Duodenal mucosa (tissue), 2 donors: ENCODE measurements around the gene CASQ2.

Experiments
- H3K27ac ChIP-seq: one replicate; pipeline ENCODE4 v1.7.0; 2013; ENCODE audit warnings: low read depth, low read length
- H3K27me3 ChIP-seq, 2 donors: one replicate each; pipeline ENCODE4 v1.7.0; 2013; ENCODE audit warnings: low read length in 2 of 2, control low read depth in 1 of 2; ENCODE audit not compliant: insufficient read depth in 2 of 2, control insufficient read depth in 1 of 2
- H3K36me3 ChIP-seq, 2 donors: one replicate each; pipeline ENCODE4 v1.7.0; 2013; ENCODE audit warnings: low read length in 2 of 2, control low read depth in 1 of 2; ENCODE audit not compliant: insufficient read depth in 2 of 2, control insufficient read depth in 1 of 2
- H3K4me1 ChIP-seq, 2 donors: one replicate each; pipeline ENCODE4 v1.7.0; 2013; ENCODE audit warnings: low read length in 2 of 2, control low read depth in 1 of 2; ENCODE audit not compliant: insufficient read depth in 2 of 2, control insufficient read depth in 1 of 2
- H3K4me3 ChIP-seq, 2 donors: one replicate each; pipeline ENCODE4 v1.7.0; 2013; ENCODE audit warnings: low read length in 2 of 2, low read depth in 1 of 2
- H3K9ac ChIP-seq, 2 donors: one replicate each; pipeline ENCODE4 v1.7.0; 2013; ENCODE audit warnings: low read length in 2 of 2, low read depth in 1 of 2
- H3K9me3 ChIP-seq, 2 donors: one replicate each; pipeline ENCODE4 v1.7.0; 2013; ENCODE audit warnings: low read length in 2 of 2, control low read depth in 1 of 2; ENCODE audit not compliant: control insufficient read depth in 1 of 2

Gene CASQ2

GRCh38 chr1:115762779-115763178, 5.7 kb downstream of the CASQ2 start:
- Histone ChIP-seq H3K9ac (no peak overlapping the region), H3K36me3 (no peaks in the 10 kb centered on the region), H3K27ac (no peak overlapping the region), H3K4me3 (no peak overlapping the region), H3K9me3 (no peaks in the 10 kb centered on the region), H3K27me3 (no peaks in the 10 kb centered on the region), H3K4me1 (no peaks in the 10 kb centered on the region)

GRCh38 chr1:115761601-115762302, 6.8 kb downstream of the CASQ2 start:
- no peak overlapping the region for H3K4me3 ChIP-seq
- no peaks in the 10 kb centered on the region for H3K4me1 ChIP-seq
- no peaks in the 10 kb centered on the region for H3K36me3 ChIP-seq
- H3K27me3 ChIP-seq = no peaks in the 10 kb centered on the region
- H3K9me3 ChIP-seq = no peaks in the 10 kb centered on the region
- no peak overlapping the region for H3K27ac ChIP-seq
- no peak overlapping the region for H3K9ac ChIP-seq

DNA sequence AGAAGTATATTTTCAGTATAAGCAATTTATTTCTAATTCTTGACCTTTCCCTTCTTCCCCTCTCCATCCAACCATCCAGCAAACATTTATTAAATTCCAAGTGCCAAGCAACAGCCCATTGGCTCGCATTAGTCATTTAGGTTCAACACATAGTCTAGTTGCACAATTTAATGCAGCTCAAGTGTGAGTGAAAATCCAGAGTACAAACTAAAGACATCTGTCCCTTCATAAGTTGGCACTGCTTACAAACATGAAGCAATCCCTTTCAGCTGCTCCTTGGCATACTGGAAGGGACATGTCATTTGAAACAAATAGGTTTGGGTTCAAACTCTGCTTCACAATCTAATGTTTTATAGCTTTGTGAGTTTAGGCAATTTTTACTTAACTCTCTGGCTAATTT, 10.7 kb downstream of the CASQ2 start:
- Histone ChIP-seq H3K4me3 (no peak overlapping the region), H3K4me1 (no peaks in the 10 kb centered on the region), H3K27ac (no peak overlapping the region)

GRCh38 chr1:115757326-115757725, 11.2 kb downstream of the CASQ2 start:
- Histone ChIP-seq H3K27ac (no peak overlapping the region), H3K36me3 (no peaks in the 10 kb centered on the region), H3K4me3 (no peak overlapping the region), H3K9ac (no peak overlapping the region), H3K9me3 (no peaks in the 10 kb centered on the region), H3K27me3 (no peaks in the 10 kb centered on the region), H3K4me1 (no peaks in the 10 kb centered on the region)

More for the DNA sequence above, 10.7 kb downstream of the CASQ2 start:
- Histone ChIP-seq H3K9ac (no peak overlapping the region), H3K27me3 (no peaks in the 10 kb centered on the region), H3K9me3 (no peaks in the 10 kb centered on the region), H3K36me3 (no peaks in the 10 kb centered on the region)

DNA sequence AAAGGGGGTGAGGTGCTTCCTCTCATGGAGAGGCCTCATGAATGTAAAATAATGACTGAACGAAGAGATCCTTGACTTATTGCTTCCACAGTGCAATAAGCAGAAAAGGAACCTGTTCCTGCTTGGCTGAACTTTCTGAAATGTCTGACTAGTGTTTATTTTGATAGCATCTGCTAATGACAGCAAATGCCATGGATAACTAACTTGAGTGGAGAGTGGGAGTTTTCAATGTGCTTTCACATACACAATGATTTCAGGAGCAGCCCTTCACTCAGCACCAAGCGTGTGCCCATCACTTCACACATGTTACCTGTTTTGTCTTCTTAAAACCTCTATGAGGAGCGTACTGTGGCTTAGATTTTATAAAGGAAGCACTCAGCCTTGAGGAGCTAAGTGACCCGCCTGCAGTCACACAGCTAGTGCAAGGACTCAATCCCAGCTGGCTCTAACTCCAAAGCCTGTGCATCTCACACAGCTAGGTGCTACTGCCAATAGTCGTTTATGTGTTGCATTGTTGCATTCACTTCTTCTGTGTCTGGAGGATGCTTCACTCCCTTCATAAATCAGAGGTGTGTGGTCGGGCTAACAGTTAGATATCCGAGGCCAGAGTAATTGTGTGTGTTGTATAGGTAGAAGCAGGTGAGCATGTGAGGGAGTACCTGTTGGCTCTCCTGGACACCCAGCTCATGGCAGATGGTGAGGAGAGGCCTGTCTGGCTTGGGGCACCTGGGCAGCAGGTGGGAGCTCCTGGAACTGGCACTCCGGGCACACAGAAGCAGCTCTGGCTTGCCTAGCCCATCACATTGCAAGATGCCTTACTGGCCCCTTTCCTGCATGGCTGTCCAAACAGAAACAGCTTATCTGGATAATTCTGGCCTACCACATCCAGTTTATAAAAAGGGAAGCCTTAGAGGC, 12.8 kb downstream of the CASQ2 start:
- no peak overlapping the region for H3K27ac ChIP-seq
- H3K4me3 ChIP-seq = no peak overlapping the region
- no peak overlapping the region for H3K9ac ChIP-seq
- H3K36me3 ChIP-seq = no peaks in the 10 kb centered on the region
- no peaks in the 10 kb centered on the region for H3K9me3 ChIP-seq
- no peaks in the 10 kb centered on the region for H3K27me3 ChIP-seq
- H3K4me1 ChIP-seq = no peaks in the 10 kb centered on the region

DNA sequence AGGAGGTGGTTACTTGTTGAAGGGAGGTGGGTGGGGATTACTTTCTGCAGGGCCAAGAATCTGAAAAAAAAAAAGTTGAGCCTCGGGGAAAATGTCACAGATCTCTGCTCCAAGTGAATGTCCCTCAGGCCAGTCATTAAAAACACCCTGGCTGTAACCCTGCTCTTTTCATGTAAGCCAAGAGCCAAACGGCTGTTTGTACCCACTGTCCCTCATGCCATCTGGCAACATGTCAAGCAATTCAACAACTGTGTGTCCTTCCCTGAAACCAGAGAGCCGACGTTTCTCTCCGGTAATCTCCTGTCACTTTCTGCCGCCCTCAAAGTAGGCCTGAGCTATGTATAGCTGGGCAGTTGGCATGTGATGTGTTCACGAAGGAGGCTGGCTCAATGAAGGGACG, 14.7 kb downstream of the CASQ2 start:
- no peak overlapping the region for H3K27ac ChIP-seq

DNA sequence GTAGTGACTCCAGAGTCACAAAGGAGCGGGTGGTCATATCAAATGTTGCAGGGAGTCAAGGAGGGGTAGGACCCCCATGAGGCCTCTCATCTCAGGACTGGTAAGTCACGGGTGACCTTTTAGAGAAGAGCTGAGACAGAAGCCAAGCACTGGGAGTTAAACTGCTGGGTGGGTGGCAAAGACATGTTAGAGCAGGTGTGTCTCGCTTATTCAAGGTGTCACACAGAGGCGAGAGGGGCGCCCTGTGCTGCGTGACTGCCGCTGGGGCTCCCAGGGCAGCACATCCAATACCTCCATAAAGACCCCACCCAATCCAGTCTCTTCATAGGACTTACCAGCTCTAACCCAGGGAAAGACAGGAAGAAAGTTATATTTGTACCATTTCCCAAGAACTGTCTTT, 15.2 kb downstream of the CASQ2 start:
- no peak overlapping the region for H3K27ac ChIP-seq
- peaks cover 0 to 6% of the 10 kb centered on the region in 2 donors for H3K4me1 ChIP-seq

More for the DNA sequence above, 14.7 kb downstream of the CASQ2 start:
- H3K4me3 ChIP-seq = no peak overlapping the region
- H3K9me3 ChIP-seq = no peaks in the 10 kb centered on the region
- H3K9ac ChIP-seq = no peak overlapping the region
- H3K36me3 ChIP-seq = no peaks in the 10 kb centered on the region
- peaks cover 0 to 3% of the 10 kb centered on the region in 2 donors for H3K4me1 ChIP-seq
- H3K27me3 ChIP-seq = no peaks in the 10 kb centered on the region

DNA sequence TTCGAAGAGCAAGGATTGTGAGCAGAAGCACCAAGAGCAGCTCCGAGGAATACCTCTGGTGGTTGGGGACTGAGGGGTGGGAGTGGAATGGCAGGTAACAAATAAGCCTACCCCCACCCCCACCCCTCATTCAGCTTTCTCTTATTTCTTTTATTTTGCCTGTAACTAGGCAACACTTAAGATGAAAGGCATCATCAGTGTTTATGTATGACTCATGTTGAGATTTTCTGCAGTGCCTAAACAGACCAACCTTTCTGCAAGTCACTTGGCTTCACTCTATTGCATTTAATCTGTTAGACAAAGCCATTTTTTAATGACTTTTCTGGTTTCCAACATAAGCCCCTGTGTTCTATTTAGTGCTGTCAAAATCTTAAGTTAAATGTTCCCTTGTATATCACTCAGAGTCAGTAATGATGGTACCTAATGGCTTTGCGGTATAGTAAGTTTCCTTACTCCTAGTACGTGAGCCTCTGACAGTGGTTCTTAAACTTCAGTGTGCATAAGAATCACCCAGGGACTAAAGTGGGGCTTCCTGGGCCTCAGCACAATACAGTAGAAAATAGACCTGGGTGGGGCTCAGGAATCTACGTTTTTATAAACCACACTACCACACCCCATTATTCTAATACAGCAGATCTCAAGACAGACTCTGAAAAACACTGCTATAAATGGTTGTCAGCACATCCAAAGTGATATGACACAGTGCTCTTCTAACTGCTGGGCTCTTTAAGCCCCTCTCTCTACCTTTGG, 19.9 kb downstream of the CASQ2 start:
- Histone ChIP-seq H3K9ac (no peak overlapping the region), H3K4me1 (peaks cover 0 to 6% of the 10 kb centered on the region in 2 donors), H3K27ac (no peak overlapping the region), H3K27me3 (no peaks in the 10 kb centered on the region), H3K9me3 (no peaks in the 10 kb centered on the region), H3K4me3 (no peak overlapping the region), H3K36me3 (no peaks in the 10 kb centered on the region)

More for the DNA sequence above, 15.2 kb downstream of the CASQ2 start:
- H3K36me3 ChIP-seq = no peaks in the 10 kb centered on the region
- H3K9ac ChIP-seq = no peak overlapping the region
- H3K4me3 ChIP-seq = no peak overlapping the region
- no peaks in the 10 kb centered on the region for H3K9me3 ChIP-seq
- H3K27me3 ChIP-seq = no peaks in the 10 kb centered on the region

- H3K4me1 ChIP-seq = peaks cover 0 to 6% of the 10 kb centered on the region in 2 donors
- no peak overlapping the region for H3K4me3 ChIP-seq
- no peak overlapping the region for H3K9ac ChIP-seq
- H3K36me3 ChIP-seq = no peaks in the 10 kb centered on the region
- H3K27ac ChIP-seq = no peak overlapping the region
- no peaks in the 10 kb centered on the region for H3K27me3 ChIP-seq
- no peaks in the 10 kb centered on the region for H3K9me3 ChIP-seq
Measured at GRCh38 chr1:115746021-115746690, 22.4 kb downstream of the CASQ2 start.
